Stimulated activated CD8-positive, alpha-beta memory T cell treated with anti-CD3 and anti-CD28 coated beads, Interleukin-2, amount 100 ng/mL, for 1 hour (primary cell): Measurements from ENCODE around the gene SPINK4.

Experiments used
- DNase-seq, 2 donors: peaks; one replicate each; pipeline ENCODE4 v3.0.0-alpha.2; 2020; ENCODE audit warnings: low read depth in 2 of 2

SPINK4 gene

GRCh38 chr9:33291901-33292300 lies 51.9 kb downstream of the SPINK4 start:
- DNase-seq, result no peak

GRCh38 chr9:33293782-33294181 lies 53.8 kb downstream of the SPINK4 start:
- no peak for DNase-seq

GRCh38 chr9:33294670-33295432 lies 54.9 kb downstream of the SPINK4 start:
- no peak for DNase-seq

GRCh38 chr9:33295571-33295970 lies 55.6 kb downstream of the SPINK4 start:
- DNase-seq, result no peak

- no peak for DNase-seq
Observed at GRCh38 chr9:33297432-33297831, 57.5 kb downstream of the SPINK4 start.
